Breast epithelium (tissue), 3 donors: Measurements from ENCODE around the gene PTPN11.

ENCODE experiments used
- POLR2A ChIP-seq: fragments of 450-650 bp; IDR thresholded peaks from one replicate; pipeline ENCODE4 v1.6.1; 2016; ENCODE audit warnings: antibody characterized with exemption, mild to moderate bottlenecking, moderate library complexity
- TF ChIP-seq, protein P1 (sequence below), 3 donors: fragments of 450-650 bp; IDR thresholded peaks; one replicate each; pipeline ENCODE4 v1.5.1; 2016 to 2017; ENCODE audit warnings: antibody characterized with exemption in 3 of 3, mild to moderate bottlenecking in 3 of 3, moderate library complexity in 3 of 3

DNA sequence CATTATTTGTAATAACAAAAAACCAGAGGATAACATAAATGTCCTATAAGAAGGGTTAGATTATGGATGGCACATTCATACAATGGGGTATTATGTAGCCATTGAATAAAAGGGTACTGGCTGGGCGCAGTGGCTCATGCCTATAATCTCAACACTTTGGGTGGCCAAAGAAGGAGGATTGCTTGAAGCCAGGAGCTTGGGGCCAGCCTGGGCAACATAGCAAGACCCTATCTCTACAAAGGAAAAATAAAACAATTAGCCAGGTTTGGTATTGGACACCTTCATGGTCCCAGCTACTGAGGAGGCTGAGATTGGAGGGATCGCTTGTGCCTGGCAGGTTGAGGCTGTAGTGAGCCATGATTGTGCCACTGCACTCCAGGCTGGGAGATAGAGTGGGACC is 14.8 kb downstream of the PTPN11 start:
- TF ChIP-seq, protein P1, sequence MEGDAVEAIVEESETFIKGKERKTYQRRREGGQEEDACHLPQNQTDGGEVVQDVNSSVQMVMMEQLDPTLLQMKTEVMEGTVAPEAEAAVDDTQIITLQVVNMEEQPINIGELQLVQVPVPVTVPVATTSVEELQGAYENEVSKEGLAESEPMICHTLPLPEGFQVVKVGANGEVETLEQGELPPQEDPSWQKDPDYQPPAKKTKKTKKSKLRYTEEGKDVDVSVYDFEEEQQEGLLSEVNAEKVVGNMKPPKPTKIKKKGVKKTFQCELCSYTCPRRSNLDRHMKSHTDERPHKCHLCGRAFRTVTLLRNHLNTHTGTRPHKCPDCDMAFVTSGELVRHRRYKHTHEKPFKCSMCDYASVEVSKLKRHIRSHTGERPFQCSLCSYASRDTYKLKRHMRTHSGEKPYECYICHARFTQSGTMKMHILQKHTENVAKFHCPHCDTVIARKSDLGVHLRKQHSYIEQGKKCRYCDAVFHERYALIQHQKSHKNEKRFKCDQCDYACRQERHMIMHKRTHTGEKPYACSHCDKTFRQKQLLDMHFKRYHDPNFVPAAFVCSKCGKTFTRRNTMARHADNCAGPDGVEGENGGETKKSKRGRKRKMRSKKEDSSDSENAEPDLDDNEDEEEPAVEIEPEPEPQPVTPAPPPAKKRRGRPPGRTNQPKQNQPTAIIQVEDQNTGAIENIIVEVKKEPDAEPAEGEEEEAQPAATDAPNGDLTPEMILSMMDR (IDR thresholded peaks at IDR 0.05), result no peak
- no peak for TF ChIP-seq POLR2A
